ENCODE results near the gene ACTMAP.
"Not testable (repeated sequence)": the region's sequence is repeated elsewhere in the genome, so short reads cannot be mapped to it uniquely, and the experiment has no call there.

ACTMAP gene

GRCh38 chr19:40776364-40776763, 26.1 kb upstream of the ACTMAP start:
- no peak for DNase-seq (ENCODE audit: low read depth in 2 of 2)

DNA sequence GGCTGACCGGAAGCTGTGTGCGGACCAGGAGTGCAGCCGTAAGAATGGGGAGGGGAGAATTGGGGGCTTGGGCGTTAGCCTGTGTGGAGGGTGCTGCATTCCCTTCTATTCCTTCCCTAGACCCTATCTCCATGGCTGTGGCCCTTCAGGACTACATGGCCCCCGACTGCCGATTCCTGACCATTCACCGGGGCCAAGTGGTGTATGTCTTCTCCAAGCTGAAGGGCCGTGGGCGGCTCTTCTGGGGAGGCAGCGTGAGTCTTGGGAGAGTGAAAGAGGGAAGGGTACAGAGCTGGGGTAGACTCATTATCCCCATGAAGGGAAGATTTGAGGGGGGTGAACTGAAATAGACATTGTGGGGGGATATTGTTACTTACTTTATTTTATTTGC, 25.4 kb upstream of the ACTMAP start:
- no peak for DNase-seq (ENCODE audit: low read depth in 2 of 2)

- DNase-seq (ENCODE audit: low read depth in 2 of 2) = no peak
Observed at GRCh38 chr19:40774916-40775631, 24.8 kb upstream of the ACTMAP start, which contains the start of gene MIA. MIA (plus strand) TSS chr19:40775521; CDS start chr19:40775543, 22 bp downstream.

DNA sequence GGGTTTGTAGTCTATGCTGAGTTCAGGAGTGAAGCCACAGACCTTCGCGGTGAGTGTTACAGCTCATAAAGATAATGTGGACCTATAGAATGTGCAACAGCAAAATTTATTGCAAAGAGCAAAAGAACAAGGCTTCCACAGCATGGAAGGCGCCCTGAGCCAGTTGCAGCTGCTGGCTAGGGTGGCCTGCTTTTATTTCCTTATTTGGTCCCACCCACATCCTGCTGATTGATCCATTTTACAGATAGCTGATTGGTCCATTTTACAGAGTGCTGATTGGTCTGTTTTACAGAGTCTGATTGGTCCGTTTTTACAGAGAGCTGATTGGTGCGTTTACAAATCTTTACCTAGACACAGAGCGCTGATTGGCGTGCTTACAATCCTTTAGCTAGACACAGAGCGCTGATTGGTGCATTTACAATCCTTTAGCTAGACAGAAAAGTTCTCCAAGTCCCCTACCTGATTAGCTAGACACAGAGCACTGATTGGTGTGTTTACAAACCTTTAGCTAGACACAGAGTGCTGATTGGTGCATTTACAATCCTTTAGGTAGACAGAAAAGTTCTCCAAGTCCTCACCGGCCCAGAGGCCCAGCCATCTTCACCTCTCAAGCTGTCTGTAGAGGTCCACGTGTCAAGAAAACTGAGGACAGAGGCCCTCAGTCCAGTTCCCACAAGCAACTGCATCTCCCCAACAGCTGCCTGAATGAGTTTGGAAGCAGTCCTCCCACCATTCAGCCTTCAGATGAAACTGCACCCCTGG, 21.0 kb upstream of the ACTMAP start:
- not testable (repeated sequence) for DNase-seq (ENCODE audit: low read depth in 2 of 2)

- DNase-seq (ENCODE audit: low read depth in 2 of 2) = no peak
Observed at GRCh38 chr19:40768869-40769268, 18.6 kb upstream of the ACTMAP start.

DNA sequence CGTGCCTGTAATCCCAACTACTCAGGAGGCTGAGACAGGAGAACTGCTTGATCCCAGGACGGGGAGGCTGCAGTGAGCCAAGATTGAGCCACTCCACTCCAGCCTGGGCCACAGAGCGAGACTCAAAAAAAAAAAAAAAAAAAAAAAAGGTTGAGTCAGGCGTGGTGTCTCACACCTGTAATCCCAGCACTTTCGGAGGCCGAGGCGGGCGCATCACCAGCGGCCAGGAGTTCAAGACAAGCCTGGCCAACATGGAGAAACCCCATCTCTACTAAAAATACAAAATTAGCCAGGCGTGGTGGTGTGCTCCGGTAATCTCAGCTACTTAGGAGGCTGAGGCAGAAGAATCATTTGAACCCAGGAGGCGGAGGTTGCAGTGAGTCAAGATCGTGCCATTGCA, 16.1 kb upstream of the ACTMAP start:
- not testable (repeated sequence) for DNase-seq (ENCODE audit: low read depth in 2 of 2)

DNA sequence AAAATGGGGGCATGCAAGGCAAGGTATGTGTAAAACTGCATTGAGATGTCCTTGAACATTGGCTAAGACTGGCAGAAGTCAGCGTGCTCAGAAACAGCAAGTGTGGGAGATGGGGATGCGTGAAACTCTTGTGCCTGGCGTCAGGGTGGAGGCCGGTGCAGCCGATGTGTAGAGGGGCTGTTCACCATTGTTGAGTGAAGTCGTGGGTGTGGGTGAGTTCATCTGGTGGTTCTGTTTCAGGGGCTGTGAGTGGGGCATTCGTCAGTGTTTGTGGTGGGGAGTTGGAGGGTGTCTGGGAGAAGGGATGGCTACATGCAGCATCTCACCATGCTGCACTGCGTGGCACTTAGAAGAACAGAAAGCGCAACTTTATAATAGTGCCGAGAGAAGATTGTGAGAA, 13.7 kb upstream of the ACTMAP start:
- no peak for DNase-seq (ENCODE audit: low read depth in 2 of 2)

DNA sequence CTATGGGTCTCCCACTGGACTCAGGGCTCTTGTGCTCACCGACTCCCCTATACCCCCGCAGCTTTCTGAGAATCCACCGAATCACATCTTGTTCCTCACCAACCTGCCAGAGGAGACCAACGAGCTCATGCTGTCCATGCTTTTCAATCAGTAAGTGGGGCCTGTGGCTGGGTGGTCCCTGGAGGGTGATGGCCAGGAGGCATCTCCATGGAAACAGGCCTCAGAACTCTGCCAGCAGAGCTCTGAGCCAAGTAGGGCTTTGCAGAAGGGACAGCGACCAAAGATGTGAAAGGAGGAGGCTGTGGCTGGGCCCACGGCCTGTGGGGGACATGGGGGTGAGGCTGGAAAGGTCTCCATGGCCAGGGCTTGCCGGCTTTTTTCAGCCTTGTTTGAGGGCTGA, 13.2 kb upstream of the ACTMAP start:
- no peak for DNase-seq (ENCODE audit: low read depth in 2 of 2)

DNA sequence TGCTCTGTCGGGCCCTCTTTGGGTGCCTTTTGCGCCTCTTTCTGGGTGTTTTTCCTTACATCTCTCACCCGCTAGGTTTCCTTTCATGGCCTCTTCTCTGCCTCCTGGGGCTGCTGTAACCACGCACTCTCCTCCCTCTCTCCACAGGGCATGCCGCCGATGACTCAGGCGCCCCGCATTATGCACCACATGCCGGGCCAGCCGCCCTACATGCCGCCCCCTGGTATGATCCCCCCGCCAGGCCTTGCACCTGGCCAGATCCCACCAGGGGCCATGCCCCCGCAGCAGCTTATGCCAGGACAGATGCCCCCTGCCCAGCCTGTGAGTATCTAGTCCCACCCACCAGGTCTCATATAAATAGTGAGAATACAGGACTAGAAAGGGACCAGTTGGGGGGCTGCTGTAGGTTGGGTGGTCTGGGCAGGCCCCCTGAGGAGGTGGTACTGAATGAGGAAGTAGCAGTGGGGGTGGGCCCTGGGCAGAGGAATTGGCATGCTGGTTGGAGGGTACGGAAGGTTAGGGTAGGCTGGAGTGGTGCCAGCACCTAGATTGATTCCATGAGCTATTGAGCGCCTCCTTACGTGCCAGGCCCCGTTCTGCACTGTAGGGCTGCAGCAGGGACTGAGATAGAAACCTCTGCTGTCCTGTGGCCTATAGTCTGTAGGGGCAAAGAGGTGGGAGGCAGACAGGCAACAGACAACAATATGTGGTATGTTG, 12.6 kb upstream of the ACTMAP start:
- DNase-seq (ENCODE audit: low read depth in 2 of 2) = no peak

GRCh38 chr19:40759352-40759751, 9.1 kb upstream of the ACTMAP start:
- DNase-seq (ENCODE audit: low read depth in 2 of 2) = no peak

DNA sequence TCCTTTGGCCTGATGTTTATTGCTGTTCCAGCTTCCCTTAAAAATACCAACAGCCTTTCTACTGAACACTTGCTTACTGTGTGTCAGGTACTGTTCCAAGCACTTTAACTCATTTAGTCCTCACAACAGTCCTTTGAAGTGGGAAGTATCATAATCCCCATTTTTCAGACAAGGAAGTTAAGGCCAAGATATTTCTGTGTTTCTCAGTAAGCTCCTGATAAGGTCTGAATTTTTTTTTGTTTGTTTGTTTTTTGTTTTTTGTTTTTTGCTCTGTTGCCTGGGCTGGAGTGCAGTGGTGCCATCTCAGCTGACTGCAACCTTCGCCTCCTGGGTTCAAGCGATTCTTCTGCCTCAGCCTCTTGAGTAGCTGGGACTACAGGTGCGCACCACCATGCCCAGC, 8.2 kb upstream of the ACTMAP start:
- DNase-seq (ENCODE audit: low read depth in 2 of 2) = no peak

GRCh38 chr19:40756502-40757110, 6.3 kb upstream of the ACTMAP start:
- peak in 1 of 2 donors; percentile 44 for DNase-seq (ENCODE audit: low read depth in 2 of 2)

GRCh38 chr19:40755791-40756190, 5.5 kb upstream of the ACTMAP start:
- DNase-seq (ENCODE audit: low read depth in 2 of 2) = no peak

DNA sequence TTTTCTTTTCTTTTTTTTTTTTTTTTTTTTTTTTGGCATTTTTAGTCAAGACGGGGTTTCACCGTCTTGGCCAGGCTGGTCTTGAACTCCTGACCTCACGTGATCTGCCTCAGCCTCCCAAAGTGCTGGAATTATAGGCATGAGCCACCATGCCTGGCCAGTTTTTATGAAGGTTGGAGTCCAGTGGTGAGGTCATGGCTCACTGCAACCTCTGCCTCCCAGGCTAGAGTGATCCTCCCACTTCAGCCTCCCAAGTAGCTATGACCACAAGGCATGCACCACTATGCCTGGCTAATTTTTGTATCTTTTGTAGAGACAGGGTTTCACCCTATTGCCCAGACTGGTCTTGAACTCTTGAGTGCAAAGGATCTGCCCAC, 5.0 kb upstream of the ACTMAP start:
- no peak for DNase-seq (ENCODE audit: low read depth in 2 of 2)

- peak; percentile 45 to 72 for DNase-seq (ENCODE audit: low read depth in 2 of 2)
Observed at GRCh38 chr19:40754611-40755247, 4.5 kb upstream of the ACTMAP start.

GRCh38 chr19:40752257-40752781, 2.0 kb upstream of the ACTMAP start:
- DNase-seq (ENCODE audit: low read depth in 2 of 2) = no peak

GRCh38 chr19:40750874-40751537, 729 bp upstream of the ACTMAP start, which contains the start of gene SNRPA:
SNRPA (plus strand) TSS chr19:40751203; CDS start chr19:40751409, 206 bp downstream.
- peak; percentile 90 to 97 for DNase-seq (ENCODE audit: low read depth in 2 of 2)

DNA sequence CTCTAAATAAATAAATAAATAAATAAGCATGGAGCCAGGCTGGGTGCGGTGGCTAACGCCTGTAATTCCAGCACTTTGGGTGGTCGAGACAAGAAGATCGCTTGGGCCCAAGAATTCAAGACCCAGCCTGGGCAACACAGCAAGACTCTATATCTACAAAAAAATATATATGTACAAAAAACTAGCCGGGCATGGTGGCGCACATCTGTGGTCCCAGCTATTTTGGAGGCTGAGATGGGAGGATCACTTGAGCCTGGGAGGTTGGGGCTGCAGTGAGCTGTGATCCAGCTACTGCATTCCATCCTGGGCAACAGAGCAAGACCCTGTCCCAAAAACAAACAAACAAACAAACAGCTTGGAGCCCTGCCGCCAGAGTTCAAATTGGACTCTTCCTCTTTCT, 2.7 kb downstream of the ACTMAP start:
- no peak for DNase-seq (ENCODE audit: low read depth in 2 of 2)

DNA sequence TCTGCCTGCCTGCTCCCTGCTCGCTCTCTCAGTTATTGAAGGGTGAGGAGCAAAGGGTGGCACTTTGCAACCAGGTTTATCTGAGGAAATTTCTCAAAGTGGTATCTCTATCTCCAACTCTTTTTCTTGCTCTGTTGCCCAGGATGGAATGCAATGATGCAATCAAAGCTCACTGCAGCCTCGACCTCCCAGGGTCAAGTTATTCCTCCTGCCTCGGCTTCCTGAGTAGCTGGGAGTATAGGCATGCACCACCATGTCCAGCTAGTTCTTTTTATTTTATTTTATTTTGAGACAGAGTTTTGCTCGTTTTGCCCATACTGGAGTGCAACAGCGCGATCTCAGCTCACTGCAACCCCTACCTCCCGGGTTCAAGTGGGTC, 4.9 kb downstream of the ACTMAP start:
- no peak for DNase-seq (ENCODE audit: low read depth in 2 of 2)

GRCh38 chr19:40744554-40745401, 5.5 kb downstream of the ACTMAP start:
- peak in 1 of 2 donors; percentile 20 for DNase-seq (ENCODE audit: low read depth in 2 of 2)

Data from stimulated activated CD4-positive, alpha-beta T cell treated with anti-CD3 and anti-CD28 coated beads, Interleukin-4, amount 100 ng/mL, for 48 hours (primary cell).